ENCODE results near the gene USP7.
"Not testable (repeated sequence)": the region's sequence is repeated elsewhere in the genome, so short reads cannot be mapped to it uniquely, and the experiment has no call there.

USP7 gene

DNA sequence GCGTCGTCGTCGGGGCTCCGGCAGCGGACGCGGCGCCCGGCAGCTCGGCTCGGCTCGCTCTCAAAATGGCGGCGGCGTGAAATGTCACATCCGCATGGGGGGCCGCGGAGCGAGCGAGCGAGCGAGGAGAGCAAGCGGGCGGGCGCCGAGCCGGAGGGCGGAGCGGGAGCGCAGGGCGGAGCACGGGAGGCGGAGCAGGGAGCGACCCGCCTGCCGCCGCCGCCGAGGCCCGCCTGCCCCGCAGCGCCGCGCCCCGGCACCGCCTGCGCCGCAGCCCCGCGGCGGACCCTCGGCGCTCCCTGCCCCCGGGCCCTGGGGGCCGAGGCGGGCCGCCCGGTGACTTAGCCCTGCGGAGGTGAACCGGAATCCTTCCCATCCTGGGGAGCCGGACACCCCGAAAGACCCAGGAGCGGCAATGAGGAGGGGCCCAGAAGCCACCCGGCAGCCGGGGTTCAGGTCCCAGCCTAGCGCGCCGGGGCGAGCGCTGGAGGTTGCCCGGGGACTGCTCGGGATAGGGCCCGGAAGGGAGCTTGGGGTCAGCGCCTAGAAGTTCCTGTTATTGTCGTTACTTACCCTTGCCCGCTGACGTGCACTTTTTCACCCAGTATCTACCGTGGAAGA, at the start of gene USP7:
Gene USP7 (minus strand): TSS at position 86 of the 621 bp plus-strand sequence. CDS start 621 bp downstream, outside the sequence.
- peak; percentile 24 for DNase-seq

DNA sequence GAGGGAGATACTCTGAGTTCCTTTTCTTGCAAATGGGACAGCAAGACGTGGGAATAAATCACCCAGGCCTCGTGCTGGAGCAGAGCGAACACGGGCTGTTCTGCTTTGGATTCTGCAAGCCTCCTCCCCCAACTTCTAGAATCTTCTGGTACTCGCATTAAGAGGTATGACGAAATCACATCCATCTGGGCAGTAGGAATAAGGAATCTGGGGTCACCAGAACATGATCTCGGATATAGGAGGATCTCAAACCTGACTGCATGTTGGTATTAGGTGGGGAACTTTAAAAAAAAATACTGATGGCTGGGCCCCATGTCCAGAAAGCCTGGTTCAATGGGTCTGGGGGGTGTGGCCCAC, 49.8 kb upstream of the USP7 start:
- no peak for DNase-seq

DNA sequence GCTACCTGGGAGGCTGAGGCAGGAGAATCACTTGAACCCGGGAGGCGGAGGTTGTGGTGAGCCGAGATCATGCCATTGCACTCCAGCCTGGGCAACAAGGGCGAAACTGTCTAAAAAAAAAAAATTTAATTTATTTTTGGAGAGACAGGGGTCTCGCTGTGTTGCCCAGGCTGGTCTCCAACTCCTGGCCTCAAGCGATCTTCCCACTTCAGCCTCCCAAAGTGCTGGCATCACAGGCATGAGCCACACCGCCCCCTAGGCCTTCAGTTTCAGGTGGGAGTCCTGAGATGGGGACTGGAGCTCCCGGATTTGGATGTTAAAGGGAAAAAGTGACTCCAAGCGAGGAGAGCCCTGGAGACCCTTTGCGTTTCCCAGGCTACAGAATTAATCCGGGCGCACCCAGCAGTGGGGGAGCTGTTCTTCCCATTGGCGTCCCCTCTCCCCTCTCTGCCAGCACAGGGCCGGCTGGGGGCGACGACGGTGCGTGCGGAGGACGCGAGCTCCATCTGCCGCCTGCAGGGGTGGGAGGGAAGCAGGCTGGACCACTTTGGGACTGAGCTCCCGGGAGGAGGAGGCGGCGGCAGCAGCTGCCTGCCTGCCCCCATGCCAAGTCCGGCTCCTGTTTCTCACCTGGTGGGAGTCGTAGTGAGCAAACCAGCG, 49.3 kb upstream of the USP7 start:
- no peak for DNase-seq

DNA sequence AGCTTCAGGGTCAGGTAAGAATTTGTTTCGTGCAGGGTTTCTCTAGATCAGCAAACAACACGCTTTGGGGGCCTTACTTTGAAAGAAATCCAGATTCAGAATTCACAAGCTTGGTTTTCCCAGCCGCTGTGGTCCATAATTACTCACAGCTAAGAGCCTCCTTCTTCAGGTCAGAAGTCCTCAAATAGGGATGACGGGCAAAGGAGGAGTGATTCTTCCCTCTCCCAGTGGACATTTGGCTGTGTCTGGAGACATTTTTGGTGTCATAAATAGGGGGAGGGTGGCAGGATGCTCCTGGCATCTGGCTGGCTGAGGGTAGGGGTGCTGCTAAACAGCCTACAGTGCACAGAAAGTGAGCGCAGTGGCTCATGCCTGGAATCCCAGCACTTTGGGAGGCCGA, 48.6 kb upstream of the USP7 start:
- DNase-seq: no peak

DNA sequence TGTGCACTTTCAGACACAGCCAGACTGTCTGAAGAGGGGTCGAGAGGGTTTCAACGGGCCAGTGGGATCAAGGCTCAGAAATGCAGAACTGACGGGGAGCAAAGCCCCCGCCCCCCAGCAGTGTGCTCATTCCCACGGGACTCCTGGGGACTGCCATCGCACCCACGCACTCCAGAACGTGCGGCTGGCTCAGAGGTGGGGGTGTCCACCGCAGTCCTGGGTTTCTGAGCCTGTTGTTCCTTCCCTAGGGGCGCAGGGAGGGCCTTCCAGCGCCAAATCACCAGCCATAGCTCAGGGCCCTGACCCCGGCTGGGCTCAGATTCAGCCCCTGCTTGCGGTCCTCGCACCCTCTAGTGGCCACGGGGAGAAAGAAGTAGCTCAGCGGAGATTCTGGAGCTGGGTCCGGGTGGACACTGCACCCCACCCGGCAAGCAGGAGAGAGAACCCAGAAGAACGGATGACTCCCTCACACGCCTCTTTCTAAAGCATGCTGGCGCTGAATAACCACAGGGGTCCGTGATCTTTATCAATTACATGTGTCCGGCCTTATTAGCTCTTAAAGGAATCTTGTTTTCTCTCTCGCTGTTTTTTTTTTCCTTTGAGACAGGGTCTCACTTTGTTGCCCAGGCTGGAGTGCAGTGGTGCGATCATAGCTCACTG, 45.0 kb upstream of the USP7 start:
- DNase-seq: no peak

DNA sequence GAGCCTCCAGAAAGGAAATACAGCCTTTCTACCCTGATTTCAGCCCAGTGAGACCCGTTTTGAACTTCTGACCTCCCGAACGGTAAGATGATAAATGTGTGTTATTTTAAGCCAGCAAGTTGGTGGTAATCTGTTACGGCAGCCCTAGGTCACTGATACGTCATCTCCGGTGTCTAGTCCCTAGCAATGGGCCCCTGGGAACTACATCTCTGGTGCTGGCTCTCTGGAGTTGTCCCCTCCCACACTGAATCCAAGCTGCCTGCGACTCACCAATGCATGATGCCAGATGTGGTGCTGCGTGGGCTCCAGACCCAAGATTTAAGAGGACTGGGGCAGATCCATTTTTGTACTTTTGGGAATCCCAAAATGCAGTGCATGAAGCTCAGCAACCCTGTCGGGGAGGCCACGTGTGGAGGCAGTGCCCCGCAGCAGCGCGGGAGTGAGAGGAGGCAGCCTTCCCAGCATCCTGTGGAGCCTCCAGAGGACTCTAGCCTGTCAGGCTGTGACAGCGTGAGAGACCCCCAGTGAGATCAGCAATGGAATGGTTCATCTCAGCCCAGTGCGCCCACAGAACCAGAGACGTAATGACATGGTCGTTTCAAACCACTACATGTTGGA, 43.6 kb upstream of the USP7 start:
- no peak for DNase-seq

DNA sequence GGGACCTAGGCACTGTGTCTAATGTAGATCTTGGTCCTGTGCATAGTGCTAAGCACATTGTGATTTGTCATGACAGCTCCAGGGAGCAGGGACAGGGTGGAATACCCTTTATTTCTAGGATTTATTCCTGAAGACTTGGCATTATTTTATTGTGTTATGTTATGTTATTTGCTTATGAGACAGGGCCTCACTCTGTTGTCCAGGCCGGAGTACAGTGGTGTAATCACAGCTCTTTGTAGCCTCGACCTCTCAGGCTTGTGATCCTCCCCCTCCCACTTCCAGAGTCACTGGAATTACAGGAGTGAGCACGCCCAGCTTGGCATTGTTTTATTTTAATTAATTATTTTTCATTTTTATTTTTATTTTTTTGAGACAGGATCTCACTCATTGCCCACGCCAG, 40.5 kb upstream of the USP7 start:
- DNase-seq: no peak

DNA sequence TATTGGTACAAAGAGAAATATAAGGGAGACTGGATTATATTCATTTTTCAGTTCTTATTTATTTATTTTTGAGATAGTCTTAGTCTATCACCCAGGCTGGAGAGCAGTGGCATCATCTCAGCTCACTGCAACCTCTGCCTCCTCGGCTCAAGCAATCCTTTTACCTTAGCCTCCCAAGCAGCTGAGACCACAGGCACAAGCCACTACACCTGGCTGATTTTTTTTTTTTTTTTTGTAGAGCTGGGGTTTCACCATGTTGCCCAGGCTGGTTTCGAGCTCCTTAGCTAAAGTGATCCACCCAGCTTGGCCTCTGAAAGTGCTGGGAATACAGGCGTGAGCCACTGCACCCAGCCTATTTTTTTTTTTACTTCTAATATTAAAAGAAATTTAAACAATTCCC, 40.1 kb upstream of the USP7 start:
- no peak for DNase-seq

DNA sequence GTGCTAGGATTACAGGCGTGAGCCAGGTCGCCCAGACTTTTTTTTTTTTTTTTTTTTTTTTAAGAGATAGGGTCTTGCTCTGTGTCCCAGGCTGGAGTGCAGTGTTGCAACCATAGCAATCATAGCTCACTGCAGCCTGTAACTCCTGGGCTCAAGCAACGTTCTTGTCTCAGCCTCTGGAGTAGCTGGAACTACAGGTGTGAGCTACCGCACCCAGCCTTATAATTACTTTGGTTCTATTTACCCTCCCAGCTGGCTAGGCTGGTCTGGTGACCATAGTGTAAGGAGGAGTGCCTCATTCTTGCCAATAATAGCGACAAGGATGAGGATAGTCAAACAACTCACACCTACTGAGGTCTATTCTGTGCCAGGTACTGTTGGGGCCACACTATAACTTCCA, 39.6 kb upstream of the USP7 start:
- DNase-seq: no peak

DNA sequence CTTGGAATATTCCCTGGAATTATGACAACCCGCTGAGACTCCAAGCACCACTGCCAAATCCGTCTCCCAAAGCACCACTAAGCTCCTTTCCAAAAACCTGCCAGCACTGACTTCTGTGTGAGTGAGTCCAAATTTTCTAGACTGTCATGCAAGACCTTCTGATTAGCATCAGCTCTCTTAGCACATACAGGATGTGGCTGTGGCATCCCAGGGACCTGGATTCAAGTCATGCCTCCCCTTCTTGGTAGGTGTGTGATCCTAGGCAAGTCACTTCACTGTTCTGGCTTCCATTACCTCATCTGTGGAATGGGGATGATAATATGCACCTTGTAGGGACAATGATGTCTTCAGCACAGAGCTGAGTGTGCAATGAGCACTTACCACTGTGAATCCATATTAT, 38.3 kb upstream of the USP7 start:
- DNase-seq: no peak

DNA sequence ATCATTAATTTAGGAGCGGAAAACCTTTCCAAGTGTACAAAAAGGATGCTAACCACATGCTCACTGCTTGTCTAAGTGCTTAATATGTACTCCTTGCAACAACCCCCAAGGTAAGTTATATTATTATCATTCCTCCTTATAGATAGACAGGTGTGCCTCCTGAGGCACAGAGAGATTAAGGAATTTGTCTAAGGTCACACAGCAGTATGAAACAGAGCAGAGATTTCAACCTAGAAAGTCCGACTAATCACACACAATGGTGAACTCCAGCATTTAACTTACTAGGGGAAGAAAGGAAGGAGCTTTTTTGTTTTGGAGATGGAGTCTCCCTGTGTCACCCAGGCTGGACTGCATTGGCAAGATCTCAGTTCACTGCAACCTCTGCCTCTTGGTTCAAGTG, 37.0 kb upstream of the USP7 start:
- DNase-seq: no peak

DNA sequence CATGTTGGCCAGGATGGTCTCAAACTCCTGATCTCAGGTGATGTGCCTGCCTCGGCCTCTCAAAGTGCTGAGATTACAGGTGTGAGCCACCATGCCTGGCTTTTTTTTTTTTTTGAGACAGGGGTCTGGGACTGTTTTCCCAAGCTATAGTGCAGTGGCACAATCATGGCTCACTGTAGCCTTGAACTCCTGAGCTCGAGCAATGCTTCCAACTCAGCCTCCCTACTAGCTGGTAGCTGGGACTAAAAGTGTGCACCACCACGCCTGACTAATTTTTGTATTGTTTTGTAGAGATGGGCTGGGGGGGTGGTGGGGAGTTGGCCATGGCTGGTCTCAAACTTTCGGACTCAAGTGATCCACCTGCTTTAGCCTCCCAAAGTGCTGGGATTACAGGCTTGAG, 36.1 kb upstream of the USP7 start:
- DNase-seq: no peak

DNA sequence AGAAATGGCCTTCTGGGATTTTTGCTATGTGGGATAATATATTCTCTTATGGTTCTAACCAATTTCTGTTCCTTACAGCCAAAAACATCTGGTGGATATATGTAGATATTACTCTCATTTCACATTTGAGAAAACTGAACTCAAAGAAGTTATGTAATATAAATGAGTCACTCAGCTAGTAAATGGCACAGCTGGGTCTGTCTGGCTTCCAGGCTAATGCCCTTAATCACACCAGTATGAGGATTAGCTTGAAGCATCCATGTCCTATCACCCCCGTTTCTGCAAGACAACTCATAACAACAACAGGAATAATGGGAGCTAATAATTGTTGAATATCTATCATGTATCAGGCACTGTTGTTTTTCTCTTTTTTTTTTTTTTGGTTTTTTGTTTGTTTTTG, 34.4 kb upstream of the USP7 start:
- DNase-seq: peak; percentile 24

DNA sequence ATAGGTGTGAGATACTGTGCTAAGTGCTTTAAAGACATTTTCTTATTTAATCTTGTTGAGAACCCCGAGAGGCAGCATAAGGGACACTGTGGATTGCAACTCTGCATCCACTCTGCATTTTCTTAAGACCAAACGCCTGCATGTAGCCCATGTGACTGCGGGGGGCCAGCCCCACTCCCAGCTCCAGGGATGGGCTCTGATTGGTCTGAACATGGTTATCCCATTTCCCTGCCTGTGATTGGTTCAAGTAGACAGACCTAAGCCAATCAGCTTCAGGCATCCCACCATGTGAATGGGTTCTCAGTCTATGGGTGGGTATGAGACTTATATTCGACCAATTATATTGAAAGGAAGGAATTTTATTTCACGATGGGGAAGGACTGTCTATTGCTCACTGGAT, 33.2 kb upstream of the USP7 start:
- no peak for DNase-seq

DNA sequence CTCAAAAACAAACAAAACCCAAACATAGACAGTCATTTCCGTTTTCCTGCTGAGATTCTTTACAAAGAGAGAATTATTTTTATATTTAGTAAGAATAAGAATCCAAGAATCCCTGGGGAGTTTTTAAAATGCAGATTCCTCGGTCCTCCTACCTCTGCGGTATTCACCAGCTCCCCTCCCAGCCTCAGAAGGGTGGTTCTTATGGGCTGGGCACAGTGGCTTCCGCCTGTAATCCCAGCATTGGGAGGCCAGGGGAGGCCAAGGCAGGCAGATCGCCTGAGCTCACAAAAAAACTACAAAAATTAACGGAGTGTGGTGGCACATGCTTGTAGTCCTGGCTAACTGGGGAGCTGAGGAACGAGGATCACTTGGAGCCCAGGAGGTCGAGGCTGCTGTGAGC, 26.7 kb upstream of the USP7 start:
- DNase-seq: no peak

DNA sequence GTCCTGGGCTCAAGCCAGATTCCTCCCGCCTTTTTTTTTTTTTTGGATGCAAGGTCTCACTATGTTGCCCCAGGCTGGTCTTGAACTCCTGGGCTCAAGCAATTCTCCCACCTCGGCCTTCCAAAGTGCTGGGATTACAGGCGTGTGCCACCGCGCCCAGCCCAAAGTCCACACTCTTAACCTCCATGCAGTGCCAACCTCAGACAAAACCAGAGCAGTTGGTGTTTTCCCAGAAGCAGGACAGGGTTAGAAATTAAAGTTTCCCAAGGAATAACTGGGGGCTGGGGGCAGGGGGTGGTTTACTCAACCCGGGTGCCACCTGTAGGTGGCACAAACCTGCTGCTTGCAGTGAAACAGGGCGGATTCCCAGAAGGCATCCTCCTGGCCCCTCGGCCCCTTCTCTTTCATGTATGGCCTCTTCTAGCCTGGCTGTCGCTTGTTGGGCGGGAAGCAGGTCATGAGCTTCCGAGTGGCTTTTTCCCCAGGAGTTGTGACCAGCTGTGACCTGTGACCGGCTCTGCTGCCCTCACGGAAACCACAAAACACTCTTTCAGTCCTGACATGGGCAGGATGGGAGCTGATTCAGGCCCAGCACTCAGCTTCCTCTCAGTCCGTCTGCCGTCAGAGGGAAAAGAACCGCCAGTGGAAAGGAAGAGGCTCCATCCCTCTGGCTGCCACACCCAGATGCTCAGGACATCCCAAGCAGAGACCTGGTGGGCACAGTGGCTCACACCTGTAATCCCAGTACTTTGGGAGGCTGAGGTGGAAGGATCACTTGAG, 25.6 kb upstream of the USP7 start:
- no peak for DNase-seq

DNA sequence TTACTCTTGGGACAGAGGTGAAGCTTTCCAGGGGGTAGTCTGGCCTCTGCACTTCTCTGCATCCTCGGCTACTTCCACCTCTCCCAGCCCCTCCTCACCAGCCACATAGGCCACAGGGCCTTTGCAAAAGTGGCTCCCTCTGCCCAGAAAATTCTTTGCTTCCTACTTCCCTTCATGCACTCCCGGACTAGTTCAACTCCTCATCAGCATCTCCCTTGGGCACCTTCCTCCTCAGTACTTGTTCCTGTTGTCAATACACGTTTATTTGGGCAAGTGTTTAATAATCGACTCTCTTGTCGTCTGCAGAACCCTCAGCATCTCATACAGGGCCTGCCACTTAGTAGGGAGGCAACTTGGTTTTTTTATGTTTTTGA, 23.1 kb upstream of the USP7 start:
- DNase-seq: no peak

DNA sequence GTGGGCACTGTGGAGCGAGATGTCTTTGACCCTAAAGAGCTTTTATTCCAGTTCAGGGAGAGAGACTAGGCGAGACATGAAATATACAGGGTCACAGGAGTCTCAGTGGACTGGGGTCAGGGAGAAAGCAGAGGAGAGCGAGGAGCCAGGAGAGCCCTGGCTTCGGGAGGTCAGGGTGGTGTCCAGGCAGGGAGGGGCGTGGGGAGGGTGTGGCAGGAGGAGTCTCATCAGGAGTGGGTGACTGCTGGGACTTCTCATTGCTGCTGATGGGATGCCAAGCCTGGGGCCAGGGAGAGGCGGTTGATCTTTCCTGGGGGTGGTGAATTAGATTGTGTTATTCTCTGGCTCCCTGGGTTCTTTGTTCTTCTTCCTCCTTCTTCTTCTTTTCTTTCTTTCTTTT, 22.4 kb upstream of the USP7 start:
- DNase-seq: no peak

DNA sequence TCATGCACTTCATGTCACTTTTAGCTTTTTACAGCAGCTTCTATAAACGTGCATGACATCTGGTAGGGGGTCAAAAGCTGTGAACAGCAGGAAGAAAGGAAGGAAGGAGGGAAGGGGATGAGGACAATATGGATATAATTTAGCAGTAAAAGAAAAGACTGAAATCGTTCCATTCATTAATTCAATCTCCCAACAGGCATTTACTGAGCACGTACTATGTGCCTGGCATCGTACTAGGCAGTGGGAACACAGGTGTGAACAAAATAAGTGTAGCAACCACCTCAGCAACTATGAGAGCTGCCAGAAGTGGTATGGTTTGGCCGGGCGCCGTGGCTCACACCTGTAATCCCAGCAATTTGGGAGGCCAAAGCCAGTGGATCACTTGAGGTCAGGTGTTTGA, 19.1 kb upstream of the USP7 start:
- DNase-seq: no peak

DNA sequence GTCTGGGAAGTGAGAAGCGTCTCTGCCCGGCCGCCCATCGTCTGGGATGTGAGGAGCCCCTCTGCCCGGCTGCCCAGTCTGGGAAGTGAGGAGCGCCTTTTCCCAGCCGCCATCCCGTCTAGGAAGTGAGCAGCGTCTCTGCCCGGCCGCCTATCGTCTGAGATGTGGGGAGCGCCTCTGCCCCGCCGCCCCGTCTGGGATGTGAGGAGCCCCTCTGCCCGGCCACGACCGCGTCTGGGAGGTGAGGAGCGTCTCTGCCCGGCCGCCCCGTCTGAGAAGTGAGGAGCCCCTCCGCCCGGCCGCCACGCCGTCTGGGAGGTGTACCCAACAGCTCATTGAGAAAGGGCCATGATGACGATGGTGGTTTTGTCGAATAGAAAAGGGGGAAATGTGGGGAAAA, 18.2 kb upstream of the USP7 start:
- DNase-seq: not testable (repeated sequence)

DNA sequence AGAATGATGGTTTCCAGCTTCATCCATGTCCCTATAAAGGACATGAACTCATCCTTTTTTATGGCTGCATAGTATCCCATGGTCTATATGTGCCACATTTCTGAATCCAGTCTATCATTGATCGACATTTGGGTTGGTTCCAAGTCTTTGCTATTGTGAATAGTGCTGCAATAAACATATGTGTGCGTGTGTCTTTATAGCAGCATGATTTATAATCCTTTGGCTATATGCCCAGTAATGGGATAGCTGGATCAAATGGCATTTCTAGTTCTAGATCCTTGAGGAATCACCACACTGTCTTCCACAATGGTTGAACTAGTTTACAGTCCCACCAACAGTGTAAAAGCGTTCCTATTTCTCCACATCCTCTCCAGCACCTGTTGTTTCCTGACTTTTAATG, 12.5 kb upstream of the USP7 start:
- DNase-seq: not testable (repeated sequence)

DNA sequence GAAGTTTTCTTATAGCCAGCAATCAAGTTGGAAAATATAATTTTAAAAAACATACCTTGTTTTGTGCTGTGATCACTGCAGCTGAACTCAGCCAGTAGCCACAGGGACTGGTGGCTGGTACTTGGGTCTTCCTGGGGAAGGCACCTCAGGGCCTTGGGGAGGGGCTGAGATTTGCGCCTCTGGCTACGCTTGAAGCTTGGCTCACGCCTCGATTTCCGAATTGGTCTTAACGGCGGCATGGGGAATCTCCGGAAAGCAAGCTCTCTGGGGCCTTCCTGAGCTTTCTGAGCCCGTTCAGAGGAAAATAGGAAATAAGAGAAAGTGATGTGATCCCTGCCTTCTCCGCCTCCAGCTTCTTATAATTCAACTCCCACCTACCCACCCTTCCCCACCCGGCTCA, 11.3 kb upstream of the USP7 start:
- no peak for DNase-seq

DNA sequence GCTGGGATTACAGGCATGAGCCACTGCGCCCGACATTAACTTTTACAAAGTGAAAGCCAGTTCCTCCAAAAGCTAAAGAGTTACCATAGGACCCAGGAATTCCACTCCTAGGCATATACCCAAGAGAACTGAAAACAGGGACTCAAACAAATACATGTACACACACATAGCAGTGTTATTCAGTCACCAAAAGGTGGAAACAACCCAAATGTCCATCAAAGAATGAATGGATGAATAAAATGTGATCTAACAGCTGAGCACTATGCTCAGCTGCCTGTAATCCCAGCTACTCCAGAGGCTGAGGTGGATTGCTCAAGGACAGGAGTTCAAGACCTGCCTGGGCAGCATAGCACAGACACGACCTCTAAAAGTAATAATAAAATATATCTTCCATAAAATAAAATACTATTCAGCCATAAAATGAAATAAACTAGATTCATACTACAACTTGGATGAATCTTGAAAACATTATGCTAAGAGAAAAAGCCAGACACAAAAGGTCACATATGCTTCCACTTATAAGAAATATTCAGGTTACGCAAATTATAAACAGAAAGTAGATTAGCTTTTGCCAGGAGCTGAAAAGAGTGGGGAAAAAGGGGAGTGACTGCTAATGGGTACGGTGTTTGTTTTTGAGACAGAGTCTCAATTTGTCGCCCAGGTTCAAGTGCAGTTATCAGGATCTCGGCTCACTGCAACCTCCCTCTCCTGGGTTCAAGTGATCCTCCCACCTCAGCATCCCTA, 9.3 kb upstream of the USP7 start:
- no peak for DNase-seq

Data from SIG-M5 (cell line).